ENCODE data around the gene RBM10. TPM values are rescaled to one million over a fixed set of nuclear protein-coding genes. Genes with fewer than 3 reads are reported as not detected.

Gene RBM10
- total RNA-seq, 1 donor from 2014 or later: 35.9 TPM

DNA sequence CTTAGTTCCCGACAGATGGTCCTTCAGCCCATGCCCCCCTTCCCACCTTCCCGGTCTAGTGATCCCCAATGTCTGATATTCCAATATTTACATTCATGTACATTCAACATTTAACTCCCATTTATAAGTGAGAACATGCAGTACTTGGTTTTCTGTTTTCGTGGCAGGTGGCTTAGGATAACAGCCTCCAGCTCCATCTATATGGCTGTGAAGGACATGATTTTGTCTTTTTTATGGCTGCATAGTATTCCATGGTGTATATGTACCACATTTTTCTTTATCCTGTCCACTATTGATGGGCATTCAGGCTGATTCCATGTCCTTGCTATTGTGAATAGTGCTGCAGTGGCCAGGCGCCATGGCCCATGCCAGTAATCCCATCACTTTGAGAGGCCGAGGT lies 13.8 kb downstream of the RBM10 start:
- TF ChIP-seq, protein P1, sequence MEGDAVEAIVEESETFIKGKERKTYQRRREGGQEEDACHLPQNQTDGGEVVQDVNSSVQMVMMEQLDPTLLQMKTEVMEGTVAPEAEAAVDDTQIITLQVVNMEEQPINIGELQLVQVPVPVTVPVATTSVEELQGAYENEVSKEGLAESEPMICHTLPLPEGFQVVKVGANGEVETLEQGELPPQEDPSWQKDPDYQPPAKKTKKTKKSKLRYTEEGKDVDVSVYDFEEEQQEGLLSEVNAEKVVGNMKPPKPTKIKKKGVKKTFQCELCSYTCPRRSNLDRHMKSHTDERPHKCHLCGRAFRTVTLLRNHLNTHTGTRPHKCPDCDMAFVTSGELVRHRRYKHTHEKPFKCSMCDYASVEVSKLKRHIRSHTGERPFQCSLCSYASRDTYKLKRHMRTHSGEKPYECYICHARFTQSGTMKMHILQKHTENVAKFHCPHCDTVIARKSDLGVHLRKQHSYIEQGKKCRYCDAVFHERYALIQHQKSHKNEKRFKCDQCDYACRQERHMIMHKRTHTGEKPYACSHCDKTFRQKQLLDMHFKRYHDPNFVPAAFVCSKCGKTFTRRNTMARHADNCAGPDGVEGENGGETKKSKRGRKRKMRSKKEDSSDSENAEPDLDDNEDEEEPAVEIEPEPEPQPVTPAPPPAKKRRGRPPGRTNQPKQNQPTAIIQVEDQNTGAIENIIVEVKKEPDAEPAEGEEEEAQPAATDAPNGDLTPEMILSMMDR (IDR thresholded peaks at IDR 0.05; ENCODE audit: insufficient read depth, low read depth, low read length): no peak
- TF ChIP-seq EZH2 (IDR thresholded peaks at IDR 0.05; ENCODE audit: insufficient read depth, low read length): no peak
- Histone ChIP-seq H4K20me1 (ENCODE audit: insufficient read depth, low read length) (peaks cover 21% of the 10 kb centered on the region), H3K4me2 (ENCODE audit: low read length) (no peak overlapping the region), H3K27me3 (ENCODE audit: insufficient read depth, low read length) (no peaks in the 10 kb centered on the region), H3K4me1 (ENCODE audit: insufficient read depth, low read length) (no peaks in the 10 kb centered on the region), H3K27ac (ENCODE audit: low read depth, low read length) (no peak overlapping the region), H2AFZ (ENCODE audit: low read depth, low read length) (no peak overlapping the region), H3K79me2 (ENCODE audit: insufficient read depth, low read length) (peaks cover 84% of the 10 kb centered on the region), H3K9me3 (ENCODE audit: insufficient read depth, low read depth, low read length) (no peaks in the 10 kb centered on the region), H3K36me3 (ENCODE audit: insufficient read depth, low read length) (peaks cover 5% of the 10 kb centered on the region), H3K4me3 (ENCODE audit: insufficient read depth, low read depth, low read length) (no peak overlapping the region), H3K9ac (ENCODE audit: low read length) (no peak overlapping the region)
- Mint-ChIP-seq H3K9me3 (ENCODE audit: unreplicated experiment) (no peaks in the 10 kb centered on the region), H3K27me3 (ENCODE audit: low read depth, unreplicated experiment) (no peaks in the 10 kb centered on the region), H3K4me1 (ENCODE audit: low read depth, unreplicated experiment) (no peaks in the 10 kb centered on the region), H3K4me3 (ENCODE audit: unreplicated experiment) (no peak overlapping the region), H3K27ac (ENCODE audit: unreplicated experiment) (no peak overlapping the region), H3K36me3 (ENCODE audit: low read depth, unreplicated experiment) (peaks cover 8% of the 10 kb centered on the region)
- FAIRE-seq (no peak), DNase-seq (ENCODE audit: low read depth) (no peak)

DNA sequence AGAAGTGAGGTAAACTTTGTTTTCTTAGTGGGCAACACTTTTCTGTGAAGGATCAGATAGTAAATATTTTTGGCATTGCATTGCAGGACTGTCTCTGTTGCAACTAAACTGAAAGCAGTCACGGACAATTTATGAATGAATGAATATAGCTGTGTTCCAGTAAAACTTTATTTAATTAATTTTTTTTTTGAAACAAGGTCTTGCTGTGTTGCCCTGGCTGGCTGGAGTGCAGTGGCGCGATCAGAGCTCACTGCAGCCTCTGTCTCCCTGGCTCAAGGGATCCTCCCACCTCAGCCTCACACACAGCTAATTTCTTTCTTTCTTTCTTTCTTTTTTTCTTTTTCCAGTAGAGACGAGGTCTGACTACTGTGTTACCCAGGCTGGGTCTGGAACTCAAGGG lies 15.8 kb downstream of the RBM10 start:
- Mint-ChIP-seq H3K36me3 (ENCODE audit: low read depth, unreplicated experiment) (peaks cover 8% of the 10 kb centered on the region), H3K4me1 (ENCODE audit: low read depth, unreplicated experiment) (no peaks in the 10 kb centered on the region), H3K4me3 (ENCODE audit: unreplicated experiment) (no peak overlapping the region), H3K9me3 (ENCODE audit: unreplicated experiment) (no peaks in the 10 kb centered on the region), H3K27ac (ENCODE audit: unreplicated experiment) (no peak overlapping the region), H3K27me3 (ENCODE audit: low read depth, unreplicated experiment) (no peaks in the 10 kb centered on the region)
- no peak for DNase-seq (ENCODE audit: low read depth)
- no peaks in the 10 kb centered on the region for H3K9me3 ChIP-seq (ENCODE audit: insufficient read depth, low read depth, low read length)
- H3K4me2 ChIP-seq (ENCODE audit: low read length): no peak overlapping the region
- H3K9ac ChIP-seq (ENCODE audit: low read length): no peak overlapping the region
- H4K20me1 ChIP-seq (ENCODE audit: insufficient read depth, low read length): peaks cover 21% of the 10 kb centered on the region
- H3K27me3 ChIP-seq (ENCODE audit: insufficient read depth, low read length): no peaks in the 10 kb centered on the region
- H3K36me3 ChIP-seq (ENCODE audit: insufficient read depth, low read length): peaks cover 5% of the 10 kb centered on the region
- TF ChIP-seq, protein P1 (IDR thresholded peaks at IDR 0.05; ENCODE audit: insufficient read depth, low read depth, low read length): no peak
- no peak for TF ChIP-seq EZH2 (IDR thresholded peaks at IDR 0.05; ENCODE audit: insufficient read depth, low read length)
- H3K4me3 ChIP-seq (ENCODE audit: insufficient read depth, low read depth, low read length): no peak overlapping the region
- H3K79me2 ChIP-seq (ENCODE audit: insufficient read depth, low read length): peaks cover 82% of the 10 kb centered on the region
- no peak for FAIRE-seq
- H2AFZ ChIP-seq (ENCODE audit: low read depth, low read length): no peak overlapping the region
- no peaks in the 10 kb centered on the region for H3K4me1 ChIP-seq (ENCODE audit: insufficient read depth, low read length)
- H3K27ac ChIP-seq (ENCODE audit: low read depth, low read length): no peak overlapping the region

DNA sequence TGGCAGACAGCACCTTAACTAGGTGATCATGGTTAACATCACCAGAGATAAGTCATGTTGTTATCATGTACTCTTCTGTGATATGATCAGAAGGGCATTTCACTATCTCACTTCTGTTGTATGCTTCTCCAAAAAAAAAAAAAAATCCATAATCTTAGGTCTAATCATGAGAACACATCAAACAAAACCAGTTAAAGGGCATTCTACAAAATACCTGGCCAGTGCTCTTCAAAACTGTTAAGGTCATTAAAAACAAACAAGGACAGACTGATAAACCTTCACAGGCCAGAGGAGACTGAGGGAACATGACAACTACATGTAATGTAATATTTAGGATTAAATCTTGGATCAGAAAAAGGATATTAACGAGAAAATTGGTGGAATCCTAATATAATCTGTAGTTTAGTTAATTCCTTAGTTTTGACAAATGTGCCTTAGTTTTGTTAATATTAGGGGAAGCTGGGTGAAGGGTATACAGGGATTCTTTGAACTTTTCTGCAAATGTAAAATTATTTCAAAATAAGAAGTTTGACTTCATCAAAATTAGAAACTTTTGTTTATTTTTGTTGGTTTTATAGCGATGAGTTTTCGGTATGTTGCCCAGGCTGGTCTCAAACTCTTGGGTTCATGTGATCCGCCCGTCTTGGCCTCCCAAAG lies 18.0 kb downstream of the RBM10 start:
- H3K79me2 ChIP-seq (ENCODE audit: insufficient read depth, low read length): peaks cover 73% of the 10 kb centered on the region
- no peak for DNase-seq (ENCODE audit: low read depth)
- H3K36me3 ChIP-seq (ENCODE audit: insufficient read depth, low read length): no peaks in the 10 kb centered on the region
- FAIRE-seq: peak; percentile 20
- H3K4me1 ChIP-seq (ENCODE audit: insufficient read depth, low read length): no peaks in the 10 kb centered on the region
- Mint-ChIP-seq H3K36me3 (ENCODE audit: low read depth, unreplicated experiment) (peaks cover 1% of the 10 kb centered on the region), H3K9me3 (ENCODE audit: unreplicated experiment) (no peaks in the 10 kb centered on the region), H3K4me1 (ENCODE audit: low read depth, unreplicated experiment) (no peaks in the 10 kb centered on the region), H3K4me3 (ENCODE audit: unreplicated experiment) (no peak overlapping the region), H3K27me3 (ENCODE audit: low read depth, unreplicated experiment) (no peaks in the 10 kb centered on the region), H3K27ac (ENCODE audit: unreplicated experiment) (no peak overlapping the region)
- no peak for TF ChIP-seq EZH2 (IDR thresholded peaks at IDR 0.05; ENCODE audit: insufficient read depth, low read length)
- TF ChIP-seq, protein P1 (IDR thresholded peaks at IDR 0.05; ENCODE audit: insufficient read depth, low read depth, low read length): no peak
- H3K9me3 ChIP-seq (ENCODE audit: insufficient read depth, low read depth, low read length): no peaks in the 10 kb centered on the region
- H3K27ac ChIP-seq (ENCODE audit: low read depth, low read length): no peak overlapping the region
- H4K20me1 ChIP-seq (ENCODE audit: insufficient read depth, low read length): peaks cover 8% of the 10 kb centered on the region
- H3K4me3 ChIP-seq (ENCODE audit: insufficient read depth, low read depth, low read length): no peak overlapping the region
- H3K4me2 ChIP-seq (ENCODE audit: low read length): no peak overlapping the region
- no peaks in the 10 kb centered on the region for H3K27me3 ChIP-seq (ENCODE audit: insufficient read depth, low read length)
- no peak overlapping the region for H3K9ac ChIP-seq (ENCODE audit: low read length)
- H2AFZ ChIP-seq (ENCODE audit: low read depth, low read length): no peak overlapping the region

Data from astrocyte (in vitro differentiated cells and primary cell).